GM19324 (cell line): ENCODE measurements around the gene CREB3.

Source experiments
- ATAC-seq: cut with Tn5 transposase; IDR thresholded peaks from one replicate; pipeline ENCODE4 v1.9.1; 2021; ENCODE audit warnings: mild to moderate bottlenecking, moderate library complexity; ENCODE audit not compliant: unreplicated experiment, low FRiP score

CREB3 gene

GRCh38 chr9:35771075-35771433 lies 38.6 kb downstream of the CREB3 start:
- ATAC-seq = no peak

GRCh38 chr9:35771534-35771933 lies 39.1 kb downstream of the CREB3 start:
- no peak for ATAC-seq

GRCh38 chr9:35771943-35772342 lies 39.5 kb downstream of the CREB3 start:
- no peak for ATAC-seq

GRCh38 chr9:35774907-35775635 lies 42.6 kb downstream of the CREB3 start:
- no peak for ATAC-seq

GRCh38 chr9:35776018-35776417 lies 43.6 kb downstream of the CREB3 start:
- ATAC-seq = no peak

GRCh38 chr9:35778496-35778895 lies 46.0 kb downstream of the CREB3 start:
- ATAC-seq = no peak

- no peak for ATAC-seq
These were observed 48.6 kb downstream of the CREB3 start for GRCh38 chr9:35781066-35781465.

- no peak for ATAC-seq
These were observed 51.0 kb downstream of the CREB3 start for GRCh38 chr9:35783418-35783817.
